GM23248 (cell line): Measurements from ENCODE around the gene SLC13A4. TPM values are rescaled to one million over a fixed set of nuclear protein-coding genes. Genes with fewer than 3 reads are reported as not detected.

Source experiments
- DNase-seq: peaks from one replicate; pipeline ENCODE4 v3.0.0-alpha.2; 2015
- H2AFZ ChIP-seq: fragments of 200-600 bp; sonication (generic); 2 replicates; pipeline ENCODE4 v1.6.1; 2016; ENCODE audit warnings: antibody characterized with exemption
- H3F3A ChIP-seq: fragments of 200-600 bp; sonication (generic); 2 replicates; pipeline ENCODE4 v1.6.1; 2016; ENCODE audit warnings: mild to moderate bottlenecking, antibody characterized with exemption, mixed run types; ENCODE audit not compliant: insufficient read depth
- H3K27ac ChIP-seq: fragments of 200-600 bp; sonication (generic); 2 replicates; pipeline ENCODE4 v1.5.1; 2016; ENCODE audit warnings: mild to moderate bottlenecking
- H3K27me3 ChIP-seq: fragments of 200-600 bp; sonication (generic); replicated peaks from 2 replicates; pipeline ENCODE4 v1.6.1; 2016; ENCODE audit warnings: mild to moderate bottlenecking; ENCODE audit not compliant: insufficient read depth
- H3K36me3 ChIP-seq: fragments of 200-600 bp; sonication (generic); 2 replicates; pipeline ENCODE4 v1.6.1; 2016; ENCODE audit warnings: low read depth, mild to moderate bottlenecking
- H3K4me1 ChIP-seq: fragments of 200-600 bp; sonication (generic); 2 replicates; pipeline ENCODE4 v1.6.1; 2016; ENCODE audit warnings: mild to moderate bottlenecking; ENCODE audit not compliant: insufficient read depth
- H3K4me2 ChIP-seq: fragments of 200-600 bp; sonication (generic); one replicate; pipeline ENCODE4 v1.6.1; 2016; ENCODE audit warnings: mild to moderate bottlenecking; ENCODE audit not compliant: unreplicated experiment
- H3K4me3 ChIP-seq: fragments of 200-600 bp; sonication (generic); 2 replicates; pipeline ENCODE4 v1.5.1; 2016; ENCODE audit warnings: mild to moderate bottlenecking
- H3K79me2 ChIP-seq: fragments of 200-600 bp; sonication (generic); 2 replicates; pipeline ENCODE4 v1.6.1; 2016; ENCODE audit warnings: mild to moderate bottlenecking; ENCODE audit not compliant: insufficient read depth
- H3K9ac ChIP-seq: fragments of 200-600 bp; sonication (generic); 2 replicates; pipeline ENCODE4 v1.6.1; 2016; ENCODE audit warnings: mild to moderate bottlenecking
- H3K9me2 ChIP-seq: fragments of 200-600 bp; sonication (generic); 2 replicates; pipeline ENCODE4 v1.6.1; 2016; ENCODE audit warnings: mixed run types, mild to moderate bottlenecking, moderate library complexity; ENCODE audit not compliant: insufficient read depth
- H3K9me3 ChIP-seq: fragments of 200-600 bp; sonication (generic); one replicate; pipeline ENCODE4 v1.6.1; 2017; ENCODE audit warnings: low read depth
- H4K20me1 ChIP-seq: fragments of 200-600 bp; sonication (generic); 2 replicates; pipeline ENCODE4 v1.6.0; 2016; ENCODE audit not compliant: insufficient read depth
- EZH2 ChIP-seq: fragments of 200-600 bp; sonication (generic); IDR thresholded peaks from 2 replicates; pipeline ENCODE4 v1.6.1; 2018; ENCODE audit warnings: antibody characterized with exemption, mild to moderate bottlenecking; ENCODE audit not compliant: insufficient read depth, poor library complexity, severe bottlenecking
- EZH2phosphoT487 ChIP-seq: fragments of 200-600 bp; sonication (generic); IDR thresholded peaks from 2 replicates; pipeline ENCODE4 v1.6.1; 2018; ENCODE audit warnings: antibody characterized with exemption, moderate library complexity, mild to moderate bottlenecking, low read depth; ENCODE audit not compliant: insufficient read depth
- WGBS, 2 experiments: methylation state at CpG; one replicate each; pipeline ENCODE4 v1.1.6; 2015 to 2017; ENCODE audit warnings: low lambda C conversion rate in 2 of 2, low coverage in 1 of 2; ENCODE audit errors: missing lambda C conversion rate in 2 of 2; 5-methylcytosine and 5-hydroxymethylcytosine counted together
- in situ Hi-C: fragments of 300-500 bp; cut with MboI; formaldehyde crosslinking; loops from 2 replicates; pipeline ENCODE4 v1.15.0; 2020
- polyA plus RNA-seq: library from polyadenylated mRNA; unstranded; fragments of >200 nt; fragmentation: Nextera tagmentation; extraction: Ambion mirVana; gene quantifications from 2 replicates; pipeline ENCODE4 v1.2.1, GENCODE V29; 2016
- total RNA-seq: library from RNA; depleted of rRNA; stranded (reverse); fragments of >200 nt; shearing (Covaris generic); gene quantifications from 2 replicates; pipeline ENCODE4 v1.2.3, GENCODE V29; 2014

Gene SLC13A4
- total and polyA plus RNA-seq, 2 experiments from 2014 or later = 0.11 to 1.9 TPM

DNA sequence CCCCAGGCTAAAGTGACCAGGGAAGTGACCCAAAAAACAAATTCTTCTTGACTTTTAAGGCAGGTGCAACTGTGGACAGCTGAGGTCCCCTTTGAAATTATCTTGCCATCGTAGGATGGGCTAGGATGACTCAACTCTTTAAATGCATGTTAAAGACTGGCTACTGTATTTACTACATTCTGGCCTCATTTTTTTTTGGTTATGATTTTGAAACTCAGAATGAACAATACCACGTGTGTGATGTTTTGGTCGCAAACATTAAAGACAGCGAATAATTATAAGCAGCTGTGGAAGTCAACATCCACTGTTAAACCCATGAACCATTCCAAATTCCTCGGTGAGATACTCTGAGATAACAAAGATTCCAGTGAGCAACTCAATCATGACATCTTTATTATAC lies 1.2 kb upstream of the SLC13A4 start:
- in situ Hi-C loops = no loop called here
- TF ChIP-seq EZH2 = no peak
- Histone ChIP-seq H2AFZ (no peak overlapping the region), H3K36me3 (peaks cover 24% of the 10 kb centered on the region), H3K27me3 (no peaks in the 10 kb centered on the region), H3K4me1 (peaks cover 10% of the 10 kb centered on the region; the same call in 1 of the 2 replicates), H3K9ac (no peak overlapping the region), H3K27ac (no peak overlapping the region), H3K4me2 (peak overlapping the region; percentile 19), H3K9me2 (no peaks in the 10 kb centered on the region), H3K9me3 (no peaks in the 10 kb centered on the region), H3K79me2 (peaks cover 9% of the 10 kb centered on the region), H3F3A (peaks cover 53% of the 10 kb centered on the region), H4K20me1 (no peaks in the 10 kb centered on the region), H3K4me3 (no peak overlapping the region)
- WGBS, 2 experiments = 9 to 17% methylated on average over 5 of the region's 5 CpGs
- DNase-seq = peak; percentile 43

DNA sequence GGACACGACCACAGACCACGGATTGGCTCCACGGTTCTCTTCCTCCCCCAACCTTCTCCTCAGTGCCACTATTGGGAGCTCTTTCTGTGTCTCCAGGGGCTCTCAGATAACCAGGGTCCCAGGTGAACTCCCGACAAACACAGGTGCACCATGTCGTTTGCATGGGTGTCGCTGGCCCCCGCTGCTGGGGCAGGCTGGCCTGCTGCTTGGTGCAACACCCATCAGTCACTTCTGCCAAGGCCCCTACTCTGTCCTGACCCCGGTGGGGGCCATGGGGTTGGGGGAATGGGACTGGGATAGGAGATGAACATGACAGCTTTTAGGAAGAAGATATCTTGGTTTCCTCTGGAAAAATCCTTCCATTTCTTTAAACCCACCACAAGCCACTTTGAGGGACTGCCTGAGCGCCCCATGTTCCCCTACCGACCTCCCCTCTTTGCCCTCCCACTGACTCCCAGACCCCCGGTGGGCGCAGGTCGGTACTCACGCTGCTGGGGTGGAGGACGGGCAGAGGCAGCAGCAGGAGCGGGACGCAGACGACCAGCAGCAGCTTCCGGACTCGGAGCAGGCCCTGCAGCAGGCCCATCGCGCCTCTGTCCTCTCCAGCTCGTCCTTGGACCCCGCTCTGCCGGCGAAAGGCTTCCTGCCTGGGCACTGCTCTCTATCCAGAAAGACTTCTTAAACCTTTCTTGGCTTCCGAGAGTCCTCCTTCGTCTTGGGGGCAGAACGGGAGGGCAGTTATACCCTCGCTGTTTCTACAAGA lies 894 bp downstream of the SLC13A4 start:
- no peak overlapping the region for H3K4me3 ChIP-seq
- H3F3A ChIP-seq = peaks cover 45% of the 10 kb centered on the region
- H3K9ac ChIP-seq = no peak overlapping the region
- no peak for TF ChIP-seq EZH2
- TF ChIP-seq EZH2phosphoT487 = no peak
- no peak overlapping the region for H3K27ac ChIP-seq
- no peaks in the 10 kb centered on the region for H3K9me3 ChIP-seq
- DNase-seq = no peak
- peaks cover 7% of the 10 kb centered on the region; the same call in 1 of the 2 replicates for H3K36me3 ChIP-seq
- no peaks in the 10 kb centered on the region for H3K79me2 ChIP-seq
- 91 to 92% methylated on average over 27 to 30 of the region's 30 CpGs for WGBS, 2 experiments
- peaks cover 10% of the 10 kb centered on the region; the same call in 1 of the 2 replicates for H3K4me1 ChIP-seq
- no peak overlapping the region for H2AFZ ChIP-seq
- no peaks in the 10 kb centered on the region for H4K20me1 ChIP-seq
- no peak overlapping the region for H3K4me2 ChIP-seq
- no peaks in the 10 kb centered on the region for H3K9me2 ChIP-seq
- no peaks in the 10 kb centered on the region for H3K27me3 ChIP-seq
- in situ Hi-C loops = no loop called here

DNA sequence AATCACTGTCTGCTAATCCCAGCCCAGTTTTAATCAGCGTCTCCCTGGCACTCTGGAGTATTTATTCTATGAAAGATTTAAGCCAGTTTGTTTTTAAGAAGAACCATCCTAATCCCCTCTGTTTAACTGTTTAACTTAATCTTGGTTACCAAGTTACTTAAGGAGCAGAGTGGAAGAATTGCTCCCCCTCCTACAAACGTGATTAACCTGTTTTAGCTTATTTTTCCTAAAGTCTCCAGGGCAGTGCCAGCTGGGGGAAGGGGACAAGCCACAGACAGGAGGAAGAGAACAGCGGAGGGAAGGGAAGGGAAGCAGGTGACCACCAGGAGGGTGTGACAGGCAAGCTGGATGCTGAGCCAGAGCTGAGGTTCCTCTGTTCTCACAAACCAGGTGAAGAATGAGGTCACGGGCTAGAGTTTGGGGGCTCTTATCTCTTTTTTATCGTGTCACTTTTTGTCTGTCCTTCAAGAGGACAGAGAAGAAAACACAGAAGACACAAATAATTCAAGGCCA lies 1.7 kb downstream of the SLC13A4 start:
- 89 to 92% methylated on average over 5 of the region's 5 CpGs for WGBS, 2 experiments
- Histone ChIP-seq H3K9me2 (no peaks in the 10 kb centered on the region), H3K79me2 (no peaks in the 10 kb centered on the region), H3K4me1 (peaks cover 10% of the 10 kb centered on the region; the same call in 1 of the 2 replicates), H3K9ac (no peak overlapping the region), H2AFZ (no peak overlapping the region), H3K4me2 (no peak overlapping the region), H3K27ac (no peak overlapping the region), H3K27me3 (no peaks in the 10 kb centered on the region), H3K9me3 (no peaks in the 10 kb centered on the region), H3K4me3 (no peak overlapping the region), H3F3A (peaks cover 37% of the 10 kb centered on the region), H4K20me1 (no peaks in the 10 kb centered on the region), H3K36me3 (no peaks in the 10 kb centered on the region)
- DNase-seq = no peak
- in situ Hi-C loops = no loop called here
- no peak for TF ChIP-seq EZH2
- no peak for TF ChIP-seq EZH2phosphoT487

DNA sequence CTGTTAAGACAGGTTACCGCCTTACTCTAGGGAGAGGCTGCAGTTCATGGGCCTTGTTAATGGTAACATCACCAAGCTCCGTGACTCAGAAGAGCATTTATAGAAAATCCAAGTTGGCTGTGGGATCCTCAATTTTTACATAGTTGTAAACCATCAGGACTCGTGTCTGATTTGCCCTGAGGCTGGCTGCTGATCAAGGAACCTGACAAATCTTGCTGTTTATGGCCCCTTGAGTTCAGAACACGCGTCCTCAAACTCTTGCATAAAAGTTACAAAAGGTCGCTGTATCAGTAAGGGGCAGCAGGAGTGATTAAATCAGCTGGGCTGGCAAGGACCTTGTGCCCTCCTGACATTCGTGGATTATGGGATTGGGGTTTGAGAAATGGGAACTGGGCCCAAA lies 4.6 kb downstream of the SLC13A4 start:
- H3F3A ChIP-seq = peaks cover 8% of the 10 kb centered on the region
- in situ Hi-C loops = no loop called here
- TF ChIP-seq EZH2 = no peak

More for the DNA sequence above, 4.6 kb downstream of the SLC13A4 start:
- Histone ChIP-seq H2AFZ (no peak overlapping the region), H3K4me3 (no peak overlapping the region), H3K4me2 (no peak overlapping the region), H3K27ac (no peak overlapping the region), H3K27me3 (no peaks in the 10 kb centered on the region), H4K20me1 (no peaks in the 10 kb centered on the region), H3K9me3 (no peaks in the 10 kb centered on the region), H3K79me2 (no peaks in the 10 kb centered on the region), H3K4me1 (no peaks in the 10 kb centered on the region), H3K9ac (no peak overlapping the region), H3K9me2 (no peaks in the 10 kb centered on the region), H3K36me3 (no peaks in the 10 kb centered on the region)
- 97 to 99% methylated on average over 7 of the region's 7 CpGs for WGBS, 2 experiments
- no peak for DNase-seq
